Measurements from ENCODE around the gene EIF2D. TPM values are rescaled to one million over a fixed set of nuclear protein-coding genes. Genes with fewer than 3 reads are reported as not detected.
A peak's percentile ranks its signal among the peaks of the same experiment; 100 is the strongest.

The EIF2D gene
- total RNA-seq, 1 experiment from 2014 or later = 43.3 TPM

- DNase-seq (ENCODE audit: low spot score) = no peak
Measured at GRCh38 chr1:206547104-206547503, 65.2 kb downstream of the EIF2D start.

DNA sequence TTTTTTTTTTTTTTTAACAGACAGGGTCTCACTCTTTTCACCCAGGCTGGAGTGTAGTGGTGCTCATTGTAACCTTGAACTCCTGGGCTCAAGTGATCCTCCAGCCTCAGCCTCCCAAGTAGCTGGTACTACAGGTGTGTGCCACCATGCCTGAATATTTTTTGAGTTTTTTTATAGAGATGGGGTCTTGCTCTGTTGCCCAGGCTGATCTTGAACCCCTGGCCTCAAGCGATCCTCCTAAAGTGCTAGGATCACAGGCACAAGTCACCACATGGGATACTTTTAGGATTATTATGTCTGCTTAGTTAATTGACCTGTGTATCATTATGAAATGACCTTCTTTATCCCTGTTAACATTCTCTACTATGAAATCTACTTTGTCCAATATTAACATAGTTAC lies 66.9 kb downstream of the EIF2D start:
- DNase-seq (ENCODE audit: low spot score) = no peak

DNA sequence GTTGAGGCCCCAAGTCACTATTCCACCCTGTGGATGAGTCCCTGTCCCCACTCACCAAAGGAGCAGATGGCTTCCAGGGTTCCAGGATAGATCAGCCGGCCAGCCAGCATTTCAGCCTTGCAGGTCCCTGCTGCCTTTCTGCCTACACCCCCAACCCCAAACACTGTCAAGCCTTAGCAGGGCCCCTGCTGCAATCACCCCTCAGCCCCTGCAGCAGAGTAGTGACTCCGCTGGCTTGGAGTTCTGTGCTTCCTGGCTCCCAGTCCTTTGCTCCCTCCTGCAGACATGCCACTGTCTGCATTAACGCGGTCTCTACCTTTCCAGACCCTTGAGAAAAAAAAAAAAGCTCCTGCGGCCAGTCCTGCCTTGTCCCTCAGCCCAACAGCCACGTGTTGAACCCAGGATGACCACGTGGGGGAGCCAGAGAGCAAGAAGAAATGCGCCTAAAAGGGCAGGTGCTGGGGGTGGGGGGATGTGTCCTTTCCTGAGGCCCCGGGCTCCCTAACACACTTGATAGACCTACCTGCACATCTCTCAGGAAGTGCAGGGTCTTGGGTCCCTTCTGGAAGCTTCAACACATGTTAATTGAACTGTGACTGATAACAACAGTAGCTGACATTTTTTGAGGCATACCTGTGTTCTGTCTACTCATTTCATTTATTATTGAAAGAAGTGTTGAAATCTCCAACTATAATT lies 67.6 kb downstream of the EIF2D start:
- DNase-seq (ENCODE audit: low spot score) = peak; percentile 31

Other genes starting within 250 kb of the EIF2D start
- 5.9 and 12.1 TPM in 2 replicates for gene IKBKE, start 142.0 kb downstream of the EIF2D start, total RNA-seq (2014; rRNA removed; shearing (Covaris generic))
- gene RASSF5, start 104.9 kb downstream of the EIF2D start, total RNA-seq (2014; rRNA removed; shearing (Covaris generic)) = 2.6 and 3.8 TPM in 2 replicates
- gene DYRK3, start 23.1 kb upstream of the EIF2D start, total RNA-seq (2014; rRNA removed; shearing (Covaris generic)) = 13.4 and 19.6 TPM in 2 replicates
- gene MAPKAPK2, start 72.4 kb upstream of the EIF2D start, total RNA-seq (2014; rRNA removed; shearing (Covaris generic)) = 11.8 and 12.7 TPM in 2 replicates
- not detected in 2 replicates for gene IL19, start 158.3 kb upstream of the EIF2D start, total RNA-seq (2014; rRNA removed; shearing (Covaris generic))
- not detected in 2 replicates for gene IL10, start 160.0 kb upstream of the EIF2D start, total RNA-seq (2014; rRNA removed; shearing (Covaris generic))